ENCODE data around the gene HAPLN1. TPM values are rescaled to one million over a fixed set of nuclear protein-coding genes. Genes with fewer than 3 reads are reported as not detected.
A peak's percentile ranks its signal among the peaks of the same experiment; 100 is the strongest.
"Not testable (repeated sequence)": the region's sequence is repeated elsewhere in the genome, so short reads cannot be mapped to it uniquely, and the experiment has no call there.

Gene HAPLN1
- 2.7 and 3.3 TPM in 2 replicates for total RNA-seq (2014; rRNA removed; shearing (Covaris generic))

- Histone ChIP-seq H3K4me3 (ENCODE audit: insufficient read depth, low read depth, low read length) (peak within 1 kb of the TSS; percentile 61), H3K36me3 (replicated peaks; ENCODE audit: control insufficient read depth, insufficient read depth, low read length) (no peaks in the 10 kb centered on the region)
- peak; percentile 36 for DNase-seq
These were observed at the start of gene HAPLN1 for GRCh38 chr5:83720836-83721537. Gene HAPLN1, minus strand, starts transcription at chr5:83720855. Its CDS starts 47,332 bp downstream, at chr5:83673523.

GRCh38 chr5:83767409-83767992, 46.8 kb upstream of the HAPLN1 start:
- Histone ChIP-seq H3K4me3 (ENCODE audit: insufficient read depth, low read depth, low read length) (no peak overlapping the region), H3K36me3 (replicated peaks; ENCODE audit: control insufficient read depth, insufficient read depth, low read length) (no peaks in the 10 kb centered on the region), H3K27me3 (ENCODE audit: control insufficient read depth, insufficient read depth, low read length) (no peaks in the 10 kb centered on the region)
- DNase-seq, result no peak

More at GRCh38 chr5:83720836-83721537, at the start of gene HAPLN1:
- no peaks in the 10 kb centered on the region for H3K27me3 ChIP-seq (ENCODE audit: control insufficient read depth, insufficient read depth, low read length)

- H3K36me3 ChIP-seq (replicated peaks; ENCODE audit: control insufficient read depth, insufficient read depth, low read length), result no peaks in the 10 kb centered on the region
- H3K27me3 ChIP-seq (ENCODE audit: control insufficient read depth, insufficient read depth, low read length), result no peaks in the 10 kb centered on the region
- no peak for DNase-seq
- no peak overlapping the region for H3K4me3 ChIP-seq (ENCODE audit: insufficient read depth, low read depth, low read length)
These were observed 43.4 kb upstream of the HAPLN1 start for GRCh38 chr5:83764101-83764500.

- H3K4me3 ChIP-seq (ENCODE audit: insufficient read depth, low read depth, low read length), result no peak overlapping the region
- H3K36me3 ChIP-seq (replicated peaks; ENCODE audit: control insufficient read depth, insufficient read depth, low read length), result no peaks in the 10 kb centered on the region
- H3K27me3 ChIP-seq (ENCODE audit: control insufficient read depth, insufficient read depth, low read length), result no peaks in the 10 kb centered on the region
- DNase-seq, result no peak
These were observed 39.9 kb upstream of the HAPLN1 start for GRCh38 chr5:83760579-83760978.

- Histone ChIP-seq H3K27me3 (ENCODE audit: control insufficient read depth, insufficient read depth, low read length) (no peaks in the 10 kb centered on the region), H3K4me3 (ENCODE audit: insufficient read depth, low read depth, low read length) (no peak overlapping the region), H3K36me3 (replicated peaks; ENCODE audit: control insufficient read depth, insufficient read depth, low read length) (no peaks in the 10 kb centered on the region)
- DNase-seq, result no peak
These were observed 32.0 kb upstream of the HAPLN1 start for GRCh38 chr5:83752700-83753099.

- no peaks in the 10 kb centered on the region for H3K27me3 ChIP-seq (ENCODE audit: control insufficient read depth, insufficient read depth, low read length)
- H3K36me3 ChIP-seq (replicated peaks; ENCODE audit: control insufficient read depth, insufficient read depth, low read length), result no peaks in the 10 kb centered on the region
- no peak overlapping the region for H3K4me3 ChIP-seq (ENCODE audit: insufficient read depth, low read depth, low read length)
- no peak for DNase-seq
These were observed 30.5 kb upstream of the HAPLN1 start for GRCh38 chr5:83751201-83751600.

GRCh38 chr5:83750749-83751148, 30.1 kb upstream of the HAPLN1 start:
- H3K4me3 ChIP-seq (ENCODE audit: insufficient read depth, low read depth, low read length), result no peak overlapping the region
- DNase-seq, result no peak
- H3K36me3 ChIP-seq (replicated peaks; ENCODE audit: control insufficient read depth, insufficient read depth, low read length), result no peaks in the 10 kb centered on the region
- no peaks in the 10 kb centered on the region for H3K27me3 ChIP-seq (ENCODE audit: control insufficient read depth, insufficient read depth, low read length)

- DNase-seq, result no peak
- Histone ChIP-seq H3K27me3 (ENCODE audit: control insufficient read depth, insufficient read depth, low read length) (no peaks in the 10 kb centered on the region), H3K4me3 (ENCODE audit: insufficient read depth, low read depth, low read length) (no peak overlapping the region), H3K36me3 (replicated peaks; ENCODE audit: control insufficient read depth, insufficient read depth, low read length) (no peaks in the 10 kb centered on the region)
These were observed 25.2 kb upstream of the HAPLN1 start for GRCh38 chr5:83745816-83746215.

GRCh38 chr5:83744821-83745220, 24.2 kb upstream of the HAPLN1 start:
- Histone ChIP-seq H3K4me3 (ENCODE audit: insufficient read depth, low read depth, low read length) (no peak overlapping the region), H3K27me3 (ENCODE audit: control insufficient read depth, insufficient read depth, low read length) (no peaks in the 10 kb centered on the region), H3K36me3 (replicated peaks; ENCODE audit: control insufficient read depth, insufficient read depth, low read length) (no peaks in the 10 kb centered on the region)
- no peak for DNase-seq

GRCh38 chr5:83742089-83742488, 21.4 kb upstream of the HAPLN1 start:
- Histone ChIP-seq H3K27me3 (ENCODE audit: control insufficient read depth, insufficient read depth, low read length) (no peaks in the 10 kb centered on the region), H3K4me3 (ENCODE audit: insufficient read depth, low read depth, low read length) (no peak overlapping the region), H3K36me3 (replicated peaks; ENCODE audit: control insufficient read depth, insufficient read depth, low read length) (no peaks in the 10 kb centered on the region)
- DNase-seq, result no peak

- Histone ChIP-seq H3K36me3 (replicated peaks; ENCODE audit: control insufficient read depth, insufficient read depth, low read length) (no peaks in the 10 kb centered on the region), H3K4me3 (ENCODE audit: insufficient read depth, low read depth, low read length) (no peak overlapping the region)
- DNase-seq, result no peak
These were observed 20.9 kb upstream of the HAPLN1 start for GRCh38 chr5:83741571-83741970.

GRCh38 chr5:83740741-83741140, 20.1 kb upstream of the HAPLN1 start:
- Histone ChIP-seq H3K36me3 (replicated peaks; ENCODE audit: control insufficient read depth, insufficient read depth, low read length) (no peaks in the 10 kb centered on the region), H3K4me3 (ENCODE audit: insufficient read depth, low read depth, low read length) (no peak overlapping the region), H3K27me3 (ENCODE audit: control insufficient read depth, insufficient read depth, low read length) (no peaks in the 10 kb centered on the region)
- no peak for DNase-seq

More at GRCh38 chr5:83741571-83741970, 20.9 kb upstream of the HAPLN1 start:
- no peaks in the 10 kb centered on the region for H3K27me3 ChIP-seq (ENCODE audit: control insufficient read depth, insufficient read depth, low read length)

GRCh38 chr5:83736169-83736568, 15.5 kb upstream of the HAPLN1 start:
- not testable (repeated sequence) for H3K27me3 ChIP-seq (ENCODE audit: control insufficient read depth, insufficient read depth, low read length); H3K36me3 ChIP-seq (replicated peaks; ENCODE audit: control insufficient read depth, insufficient read depth, low read length); DNase-seq; H3K4me3 ChIP-seq (ENCODE audit: insufficient read depth, low read depth, low read length)

- not testable (repeated sequence) for H3K27me3 ChIP-seq (ENCODE audit: control insufficient read depth, insufficient read depth, low read length); H3K36me3 ChIP-seq (replicated peaks; ENCODE audit: control insufficient read depth, insufficient read depth, low read length); H3K4me3 ChIP-seq (ENCODE audit: insufficient read depth, low read depth, low read length); DNase-seq
These were observed 14.4 kb upstream of the HAPLN1 start for GRCh38 chr5:83735058-83735457.

- H3K36me3 ChIP-seq (replicated peaks; ENCODE audit: control insufficient read depth, insufficient read depth, low read length), result no peaks in the 10 kb centered on the region
- no peaks in the 10 kb centered on the region for H3K27me3 ChIP-seq (ENCODE audit: control insufficient read depth, insufficient read depth, low read length)
- no peak overlapping the region for H3K4me3 ChIP-seq (ENCODE audit: insufficient read depth, low read depth, low read length)
- DNase-seq, result no peak
These were observed 11.0 kb upstream of the HAPLN1 start for GRCh38 chr5:83731638-83732037.

Measured in H7 (cell line).